HCT116 (cell line): ENCODE results near the gene ABTB2.
A peak's percentile ranks its signal among the peaks of the same experiment; 100 is the strongest.

Source experiments
- CEBPB ChIP-seq: IDR thresholded peaks from 2 replicates; pipeline ENCODE4 v1.6.1; 2012; ENCODE audit warnings: low read depth
- CTCF ChIP-seq, 3 experiments: fragments of 200-600 bp in 1 of 3; sonication (generic) in 1 of 3; IDR thresholded peaks in 2 of 3; conservative IDR thresholded peaks in 1 of 3; 2 replicates each; pipeline ENCODE4 v1.5.1; 2012 to 2017; ENCODE audit warnings: low read depth in 2 of 3, low read length in 2 of 3, antibody characterized with exemption in 1 of 3, borderline replicate concordance in 1 of 3, control low read depth in 1 of 3, mild to moderate bottlenecking in 1 of 3, mixed read lengths in 1 of 3, mixed run types in 1 of 3, moderate library complexity in 1 of 3; ENCODE audit not compliant: insufficient read depth in 1 of 3
- EZH2 ChIP-seq: fragments of 200-600 bp; sonication (generic); IDR thresholded peaks from 2 replicates; pipeline ENCODE4 v1.6.1; 2017; ENCODE audit warnings: antibody characterized with exemption, mixed run types
- EZH2phosphoT487 ChIP-seq: fragments of 200-600 bp; IDR thresholded peaks from 2 replicates; pipeline ENCODE4 v1.6.1; 2018; ENCODE audit warnings: antibody characterized with exemption, borderline replicate concordance
- POLR2A ChIP-seq: IDR thresholded peaks from 2 replicates; pipeline ENCODE4 v1.7.0; 2011; ENCODE audit warnings: borderline replicate concordance; ENCODE audit not compliant: insufficient read depth, insufficient read length; ENCODE audit errors: extremely low read depth
- SIN3A ChIP-seq: IDR thresholded peaks from 2 replicates; pipeline ENCODE4 v1.6.1; 2012; ENCODE audit warnings: low read depth
- SP1 ChIP-seq: IDR thresholded peaks from 2 replicates; pipeline ENCODE4 v1.6.1; 2012; ENCODE audit warnings: low read depth
- TCF7L2 ChIP-seq: IDR thresholded peaks from 2 replicates; pipeline ENCODE4 v1.7.0; 2011; ENCODE audit warnings: borderline replicate concordance, inconsistent platforms; ENCODE audit not compliant: insufficient read depth, insufficient read length; ENCODE audit errors: extremely low read depth
- ZFX ChIP-seq: fragments of 450-650 bp; IDR thresholded peaks from 2 replicates; pipeline ENCODE4 v1.6.1; 2017
- ZNF274 ChIP-seq: fragments of 200-500 bp; sonication (Bioruptor generic); IDR thresholded peaks from 2 replicates; pipeline ENCODE4 v1.6.1; 2014; ENCODE audit warnings: mild to moderate bottlenecking, low read depth, low read length, inconsistent platforms

GRCh38 chr11:34204396-34205279 is 153.2 kb downstream of the ABTB2 start:
- no peak for TF ChIP-seq CTCF (IDR thresholded peaks at IDR 0.05 in 2 of 3, conservative IDR thresholded peaks at IDR 0.05 in 1 of 3; ENCODE audit: borderline replicate concordance in 1 of 3, insufficient read depth in 1 of 3, low read depth in 2 of 3, low read length in 2 of 3)
- no peak for TF ChIP-seq EZH2
- no peak for TF ChIP-seq CEBPB
- TF ChIP-seq SP1, result peak; percentile 80
- no peak for TF ChIP-seq POLR2A
- TF ChIP-seq SIN3A, result no peak
- TF ChIP-seq EZH2phosphoT487, result no peak
- TF ChIP-seq ZFX, result no peak
- no peak for TF ChIP-seq TCF7L2
- TF ChIP-seq ZNF274, result no peak
